HL-60/S4 treated with phorbol 12-myristate 13-acetate at 8.2 ng/mL for 4 days and 3 days (cell line): ENCODE data around the gene E2F3.

Experiments used
- in situ Hi-C: fragments of 300-500 bp; cut with MboI; formaldehyde crosslinking; loops from 2 replicates; pipeline ENCODE4 v1.15.0; 2022; ENCODE audit warnings: low sequenced_read_pairs

E2F3 gene

GRCh38 chr6:20401205-20402091, at the start of gene E2F3:
Gene E2F3, plus strand, starts transcription at chr6:20401879. Its CDS starts 354 bp downstream, at chr6:20402233.
- in situ Hi-C loops = no loop called here

- in situ Hi-C loops = no loop called here
Observed at GRCh38 chr6:20352346-20352745, 49.3 kb upstream of the E2F3 start.

- in situ Hi-C loops = no loop called here
Observed at GRCh38 chr6:20353134-20353533, 48.5 kb upstream of the E2F3 start.

- in situ Hi-C loops = no loop called here
Observed at GRCh38 chr6:20354366-20354765, 47.3 kb upstream of the E2F3 start.

GRCh38 chr6:20360471-20361119, 41.1 kb upstream of the E2F3 start:
- in situ Hi-C loops = no loop called here

GRCh38 chr6:20362623-20363022, 39.1 kb upstream of the E2F3 start:
- in situ Hi-C loops = no loop called here

GRCh38 chr6:20364327-20364726, 37.4 kb upstream of the E2F3 start:
- in situ Hi-C loops = no loop called here

- in situ Hi-C loops = no loop called here
Observed at GRCh38 chr6:20365456-20365855, 36.2 kb upstream of the E2F3 start.

- in situ Hi-C loops = no loop called here
Observed at GRCh38 chr6:20366082-20366830, 35.4 kb upstream of the E2F3 start.

GRCh38 chr6:20367743-20368485, 33.8 kb upstream of the E2F3 start:
- in situ Hi-C loops = no loop called here

GRCh38 chr6:20370393-20370792, 31.3 kb upstream of the E2F3 start:
- in situ Hi-C loops = no loop called here

- in situ Hi-C loops = no loop called here
Observed at GRCh38 chr6:20370801-20371200, 30.9 kb upstream of the E2F3 start.

GRCh38 chr6:20375436-20375835, 26.2 kb upstream of the E2F3 start:
- in situ Hi-C loops = no loop called here

- in situ Hi-C loops = no loop called here
Observed at GRCh38 chr6:20377623-20378265, 23.9 kb upstream of the E2F3 start.

GRCh38 chr6:20379231-20379630, 22.4 kb upstream of the E2F3 start:
- in situ Hi-C loops = no loop called here

- in situ Hi-C loops = no loop called here
Observed at GRCh38 chr6:20386218-20386617, 15.5 kb upstream of the E2F3 start.

- in situ Hi-C loops = no loop called here
Observed at GRCh38 chr6:20389066-20389465, 12.6 kb upstream of the E2F3 start.

GRCh38 chr6:20393297-20393696, 8.4 kb upstream of the E2F3 start:
- in situ Hi-C loops = no loop called here

GRCh38 chr6:20399518-20399917, 2.2 kb upstream of the E2F3 start:
- in situ Hi-C loops = no loop called here

GRCh38 chr6:20400456-20401204, 1.0 kb upstream of the E2F3 start:
- in situ Hi-C loops = no loop called here
